HG03103 (cell line): ENCODE measurements around the gene IGF2BP1.
"Not testable (repeated sequence)": the region's sequence is repeated elsewhere in the genome, so short reads cannot be mapped to it uniquely, and the experiment has no call there.

Experiments
- ATAC-seq: cut with Tn5 transposase; IDR thresholded peaks from one replicate; pipeline ENCODE4 v1.9.1; 2021; ENCODE audit warnings: low read depth; ENCODE audit not compliant: unreplicated experiment

The IGF2BP1 gene

DNA sequence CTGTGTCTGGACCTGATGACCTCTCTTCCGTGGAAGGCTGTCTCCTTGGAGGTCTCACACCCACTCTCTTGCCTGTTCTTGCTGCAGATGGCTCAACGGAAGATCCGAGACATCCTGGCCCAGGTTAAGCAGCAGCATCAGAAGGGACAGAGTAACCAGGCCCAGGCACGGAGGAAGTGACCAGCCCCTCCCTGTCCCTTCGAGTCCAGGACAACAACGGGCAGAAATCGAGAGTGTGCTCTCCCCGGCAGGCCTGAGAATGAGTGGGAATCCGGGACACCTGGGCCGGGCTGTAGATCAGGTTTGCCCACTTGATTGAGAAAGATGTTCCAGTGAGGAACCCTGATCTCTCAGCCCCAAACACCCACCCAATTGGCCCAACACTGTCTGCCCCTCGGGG, 52.1 kb downstream of the IGF2BP1 start:
- no peak for ATAC-seq

DNA sequence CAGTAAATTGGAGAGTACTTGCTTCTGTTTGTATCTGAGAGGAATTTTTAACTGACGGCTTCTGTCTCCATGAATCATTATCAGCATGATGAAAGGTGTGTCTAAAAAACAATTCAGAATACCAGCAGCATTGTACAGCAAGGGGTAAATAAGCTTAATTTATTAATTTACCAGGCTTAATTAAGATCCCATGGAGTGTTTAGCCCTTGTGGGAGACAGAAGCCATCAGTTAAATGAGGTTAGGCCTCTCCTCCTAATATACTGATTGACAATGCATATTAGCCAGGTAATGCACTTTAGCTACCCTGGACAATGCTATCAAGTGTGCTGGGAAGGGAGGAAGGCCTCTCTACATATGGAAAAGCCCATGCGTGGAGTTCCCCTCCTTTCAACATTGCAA, 53.4 kb downstream of the IGF2BP1 start:
- no peak for ATAC-seq

DNA sequence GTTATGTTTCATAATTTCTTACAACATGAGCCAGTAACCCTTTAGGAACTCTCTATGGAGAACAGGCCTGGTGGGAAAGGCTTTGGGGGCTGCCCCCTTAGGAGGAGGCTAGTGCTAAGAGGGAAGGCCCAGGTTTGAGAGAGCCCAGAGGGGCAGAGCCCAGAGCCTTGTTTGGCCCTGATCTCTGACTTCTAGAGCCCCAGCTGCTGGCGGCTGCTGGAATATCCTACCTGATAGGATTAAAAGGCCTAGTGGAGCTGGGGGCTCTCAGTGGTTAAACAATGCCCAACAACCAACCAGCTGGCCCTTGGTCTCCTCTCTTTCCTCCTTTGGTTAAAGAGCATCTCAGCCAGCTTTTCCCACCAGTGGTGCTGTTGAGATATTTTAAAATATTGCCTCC, 54.1 kb downstream of the IGF2BP1 start:
- ATAC-seq: no peak

DNA sequence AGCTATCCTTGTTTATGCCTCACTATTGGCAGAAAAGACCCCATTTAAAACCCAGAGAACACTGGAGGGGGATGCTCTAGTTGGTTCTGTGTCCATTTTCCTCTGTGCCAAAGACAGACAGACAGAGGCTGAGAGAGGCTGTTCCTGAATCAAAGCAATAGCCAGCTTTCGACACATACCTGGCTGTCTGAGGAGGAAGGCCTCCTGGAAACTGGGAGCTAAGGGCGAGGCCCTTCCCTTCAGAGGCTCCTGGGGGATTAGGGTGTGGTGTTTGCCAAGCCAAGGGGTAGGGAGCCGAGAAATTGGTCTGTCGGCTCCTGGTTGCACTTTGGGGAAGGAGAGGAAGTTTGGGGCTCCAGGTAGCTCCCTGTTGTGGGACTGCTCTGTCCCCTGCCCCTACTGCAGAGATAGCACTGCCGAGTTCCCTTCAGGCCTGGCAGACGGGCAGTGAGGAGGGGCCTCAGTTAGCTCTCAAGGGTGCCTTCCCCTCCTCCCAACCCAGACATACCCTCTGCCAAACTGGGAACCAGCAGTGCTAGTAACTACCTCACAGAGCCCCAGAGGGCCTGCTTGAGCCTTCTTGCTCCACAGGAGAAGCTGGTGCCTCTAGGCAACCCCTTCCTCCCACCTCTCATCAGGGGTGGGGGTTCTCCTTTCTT, 56.1 kb downstream of the IGF2BP1 start:
- no peak for ATAC-seq

DNA sequence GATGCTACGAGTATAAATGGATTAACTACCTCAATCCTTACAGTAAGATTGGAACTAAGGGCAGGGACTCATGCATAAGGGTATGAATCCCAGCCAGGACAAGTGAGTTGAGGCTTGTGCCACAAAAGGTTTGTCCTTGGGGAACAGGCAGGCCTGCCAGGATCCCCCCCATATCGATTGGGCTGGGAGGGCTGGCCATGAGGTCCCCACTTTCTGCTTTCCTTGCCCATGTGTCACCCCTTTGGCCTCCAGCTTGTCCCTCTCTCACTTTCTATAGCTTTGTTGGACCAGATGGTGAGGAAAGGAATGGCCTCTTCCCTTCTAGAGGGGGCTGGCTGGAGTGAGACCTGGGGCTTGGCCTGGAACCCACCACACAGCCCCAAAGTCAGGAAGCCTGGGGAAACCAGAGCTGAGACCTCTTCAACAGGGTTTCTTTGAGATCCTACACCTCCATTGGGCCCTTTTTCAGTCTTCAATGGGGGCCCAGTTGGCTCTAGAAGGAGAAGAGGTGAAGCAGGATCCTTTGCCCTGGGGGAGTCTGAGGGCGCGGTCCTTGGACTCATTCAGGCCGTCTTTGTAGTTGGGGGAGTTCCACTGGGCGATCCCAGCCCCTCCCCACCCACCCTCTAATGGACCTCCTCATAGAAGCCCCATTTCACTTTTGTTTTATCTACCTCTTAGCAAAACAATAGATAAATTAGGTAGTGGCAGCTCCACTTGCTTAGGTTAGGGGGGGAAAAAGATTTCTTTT, 57.3 kb downstream of the IGF2BP1 start:
- no peak for ATAC-seq

DNA sequence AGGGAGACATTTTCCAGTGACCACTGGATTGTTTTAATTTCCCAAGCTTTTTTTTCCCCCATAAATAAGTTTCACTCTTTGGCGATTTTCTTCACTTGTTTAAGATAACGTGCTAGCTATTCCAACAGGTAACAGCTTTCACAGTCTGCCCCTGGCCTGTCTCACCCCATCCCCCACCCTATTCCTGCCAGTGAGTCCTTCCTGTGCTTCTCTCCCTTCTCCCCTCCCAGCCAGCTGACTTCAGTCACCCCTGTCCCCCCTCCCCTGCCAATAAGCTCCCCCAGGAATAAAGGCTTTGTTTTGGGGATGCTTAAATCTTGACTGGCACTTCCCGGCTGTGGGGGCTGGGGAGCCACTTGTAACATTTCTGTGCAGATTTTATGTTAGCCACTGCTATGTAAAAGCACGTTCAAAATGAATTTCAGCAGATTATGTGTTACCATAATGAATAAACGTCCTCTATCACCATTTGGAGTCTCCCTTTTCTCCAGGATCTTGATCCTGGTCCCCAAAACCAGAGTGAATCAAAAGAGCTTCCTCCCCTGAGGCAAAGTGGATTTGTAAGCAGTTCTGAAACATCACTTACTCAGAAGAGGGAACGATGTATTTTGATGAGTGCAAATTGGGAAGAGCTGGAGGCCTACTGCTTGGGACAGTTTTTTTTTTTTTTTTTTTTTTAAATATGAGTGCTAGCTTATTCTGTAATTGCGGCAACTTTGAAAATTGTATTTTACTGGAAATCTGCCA, 58.2 kb downstream of the IGF2BP1 start:
- no peak for ATAC-seq

DNA sequence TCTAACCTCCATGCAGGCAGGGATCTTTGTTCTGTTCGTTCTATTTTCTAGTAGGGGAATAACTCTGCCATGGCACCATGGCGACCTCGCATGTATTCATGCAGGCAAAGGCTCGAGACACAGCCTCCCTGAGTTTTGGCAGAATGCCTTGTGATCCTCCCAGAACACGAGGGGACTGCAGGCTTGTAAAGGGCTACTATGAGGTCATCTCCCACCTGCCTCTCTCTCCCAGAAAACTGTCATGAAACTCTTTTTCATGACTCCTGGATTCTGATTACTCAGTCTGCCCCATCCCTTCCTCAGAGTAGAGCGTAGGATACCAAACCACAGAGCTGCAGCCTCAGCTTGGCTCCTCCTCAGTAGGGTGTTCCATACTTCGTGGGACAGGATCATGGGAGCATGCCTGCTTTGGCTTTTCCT, 64.3 kb downstream of the IGF2BP1 start:
- ATAC-seq: no peak

DNA sequence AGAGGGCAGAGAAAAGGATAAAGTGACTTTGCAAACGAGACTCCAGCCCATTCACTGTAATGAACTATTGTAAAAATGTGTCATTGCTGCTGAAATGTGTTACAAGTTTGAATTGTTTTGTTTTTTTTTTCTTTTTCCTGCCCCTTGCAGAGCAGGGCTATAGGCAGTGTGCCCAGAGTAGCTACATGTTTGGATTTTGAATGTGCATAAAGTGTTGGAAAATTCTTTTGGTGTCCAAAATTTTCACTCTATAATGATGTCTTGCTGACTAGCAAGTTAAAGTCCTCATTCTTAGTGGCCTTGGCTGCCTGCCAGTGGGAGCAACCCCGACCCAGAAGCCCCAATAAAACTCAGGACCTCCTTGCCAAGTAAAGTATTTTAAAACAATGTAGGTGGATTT, 66.5 kb downstream of the IGF2BP1 start:
- ATAC-seq: no peak

DNA sequence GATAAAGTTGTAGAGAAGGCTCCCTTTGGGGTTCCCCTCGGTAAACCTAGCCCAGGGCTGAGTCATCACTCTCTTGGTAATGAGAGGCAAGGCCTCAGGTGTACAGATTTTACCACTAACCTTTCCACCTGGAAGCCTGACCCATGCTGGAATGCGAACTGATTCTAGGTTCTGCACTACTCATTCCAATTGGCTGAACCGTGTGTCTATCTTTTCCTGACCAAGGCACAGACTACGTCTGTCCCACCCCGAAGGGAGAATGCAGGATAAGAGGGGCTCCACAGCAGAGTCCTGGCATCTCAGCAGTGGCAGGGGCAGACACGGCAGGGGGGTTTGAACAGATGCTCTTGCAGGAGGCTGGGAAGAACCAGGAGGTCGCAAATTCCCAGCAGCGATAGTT, 70.0 kb downstream of the IGF2BP1 start:
- ATAC-seq: no peak

DNA sequence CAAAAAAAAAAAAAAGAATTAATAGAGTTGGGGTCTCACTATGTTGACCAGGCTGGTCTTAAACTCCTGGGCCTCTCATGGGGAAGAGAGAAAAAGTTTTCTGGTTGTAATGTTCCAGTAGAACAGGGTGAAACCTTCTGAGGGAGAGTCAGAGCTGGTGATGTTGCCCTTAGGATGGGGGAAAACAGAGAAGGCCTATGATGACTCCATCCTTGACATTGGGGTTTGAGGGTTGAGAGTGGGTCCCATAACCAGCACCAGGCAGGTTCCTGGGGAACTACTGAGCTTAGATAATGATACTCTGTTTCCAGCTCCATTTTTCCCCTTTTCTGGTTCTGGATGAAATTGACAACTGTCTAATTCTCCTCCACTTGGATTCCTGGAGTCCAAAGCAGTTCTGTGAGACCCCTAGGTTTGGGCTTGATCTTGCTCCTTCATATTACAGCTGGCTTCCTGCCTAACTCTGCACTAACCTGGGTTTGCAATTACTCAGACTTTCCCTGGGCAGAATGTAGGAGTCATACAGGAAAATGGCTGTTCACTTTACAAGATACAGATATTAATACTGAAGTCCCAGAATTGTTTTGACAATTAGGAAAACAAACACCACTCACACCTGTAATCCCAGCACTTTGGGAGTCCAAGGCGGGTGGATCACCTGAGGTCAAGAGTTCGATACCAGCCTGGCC, 72.5 kb downstream of the IGF2BP1 start:
- no peak for ATAC-seq

DNA sequence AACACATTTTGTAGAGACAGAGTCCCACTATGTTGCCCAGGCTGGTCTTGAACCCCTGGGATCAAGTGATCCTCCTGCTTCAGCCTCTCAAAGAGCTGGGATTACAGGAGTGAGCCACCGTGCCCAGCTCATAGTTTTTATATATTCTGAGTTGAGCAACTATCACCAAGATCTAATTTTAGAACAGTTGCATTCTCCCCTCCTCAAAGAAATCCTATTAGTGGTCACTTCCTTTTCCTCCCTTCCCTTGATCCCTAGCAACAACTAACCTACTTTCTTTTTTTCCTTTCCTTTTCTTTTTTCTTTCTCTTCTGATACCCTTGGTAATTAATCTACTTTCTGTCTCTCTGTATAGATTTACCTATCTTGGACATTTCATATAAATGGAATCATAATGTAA, 73.9 kb downstream of the IGF2BP1 start:
- no peak for ATAC-seq

DNA sequence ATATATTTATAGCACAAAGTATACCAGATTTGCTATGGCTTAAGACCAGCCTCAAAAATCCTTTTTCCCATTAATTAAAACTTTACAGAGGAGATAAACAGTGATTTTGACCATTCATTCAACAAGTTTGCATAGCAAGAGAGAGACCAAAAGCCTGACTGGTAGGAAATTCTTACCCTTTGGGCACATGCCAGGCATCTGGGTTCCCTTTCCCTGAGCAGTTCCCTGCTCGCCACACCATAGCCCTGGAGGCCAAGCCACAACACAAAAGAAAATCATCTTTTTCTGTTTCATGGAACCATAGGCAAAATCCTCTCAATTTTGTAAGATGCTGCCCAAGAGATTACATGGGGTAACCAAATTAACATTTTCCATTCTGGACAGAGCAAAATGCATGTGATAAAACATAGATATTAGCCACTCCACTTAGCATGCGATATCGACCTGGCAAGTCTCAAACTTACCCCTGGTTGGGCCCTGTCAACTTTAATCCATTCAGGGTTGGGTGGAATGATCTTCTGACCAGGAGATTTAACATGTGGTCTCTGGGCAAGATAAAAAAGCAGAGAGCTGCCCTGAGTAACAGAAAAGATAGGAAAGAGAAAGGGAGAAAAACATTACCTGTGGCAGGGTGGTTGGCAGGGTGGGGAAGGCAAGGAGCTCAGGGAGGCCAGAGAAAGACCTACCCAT, 77.8 kb downstream of the IGF2BP1 start:
- no peak for ATAC-seq

DNA sequence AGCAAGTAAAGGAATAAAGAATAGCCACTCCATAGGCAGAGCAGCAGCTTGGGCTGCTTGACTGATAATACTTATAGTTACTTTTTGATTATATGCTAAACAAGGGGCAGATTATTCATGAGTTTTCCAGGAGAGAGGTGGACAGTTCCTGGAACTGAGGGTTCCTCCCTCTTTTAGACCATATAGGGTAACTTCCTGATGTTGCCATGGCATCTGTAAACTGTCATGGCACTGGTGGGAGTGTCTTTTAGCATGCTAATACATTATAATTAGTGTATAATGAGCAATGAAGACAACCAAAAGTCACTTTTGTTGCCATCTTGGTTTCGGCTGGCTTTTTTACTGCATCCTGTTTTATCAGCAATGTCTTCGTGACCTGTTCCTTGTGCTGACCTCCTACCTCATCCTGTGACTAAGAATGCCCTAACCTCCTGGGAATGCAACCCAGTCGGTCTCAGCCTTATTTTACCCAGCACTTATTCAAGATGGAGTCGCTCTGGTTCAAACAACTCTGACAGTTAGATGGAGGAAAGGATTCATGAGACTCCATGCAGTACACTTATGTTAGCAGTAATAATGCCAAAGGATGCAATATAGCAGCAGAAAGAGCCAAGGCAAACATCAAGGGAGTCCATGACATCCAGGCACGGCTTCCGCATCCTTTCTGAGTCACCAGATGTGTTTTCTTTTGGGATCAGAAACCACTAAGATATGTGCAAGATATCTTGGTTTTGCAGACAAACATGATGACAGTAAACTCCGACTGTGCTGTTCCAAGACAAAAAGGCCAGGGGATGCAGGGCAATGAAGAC, 79.6 kb downstream of the IGF2BP1 start:
- no peak for ATAC-seq

DNA sequence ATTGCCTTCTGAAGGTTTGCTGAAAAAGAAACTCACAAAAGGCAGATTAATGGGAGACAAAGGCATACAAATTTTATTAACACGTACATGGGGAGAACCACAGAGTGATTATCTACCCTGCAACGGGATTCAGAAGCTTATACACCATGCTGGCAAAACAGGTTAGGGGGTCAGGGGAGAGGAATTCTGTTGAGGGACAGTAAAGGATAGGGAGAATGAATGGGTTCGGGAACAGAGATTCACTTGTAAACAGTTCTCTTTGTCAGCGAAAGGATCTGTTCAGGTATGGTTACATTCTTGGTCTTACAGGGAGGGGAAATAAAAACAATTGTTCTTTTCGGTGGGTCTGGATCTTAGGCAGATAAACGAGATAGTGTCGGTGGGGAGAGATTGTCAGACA, 81.1 kb downstream of the IGF2BP1 start:
- ATAC-seq: no peak

DNA sequence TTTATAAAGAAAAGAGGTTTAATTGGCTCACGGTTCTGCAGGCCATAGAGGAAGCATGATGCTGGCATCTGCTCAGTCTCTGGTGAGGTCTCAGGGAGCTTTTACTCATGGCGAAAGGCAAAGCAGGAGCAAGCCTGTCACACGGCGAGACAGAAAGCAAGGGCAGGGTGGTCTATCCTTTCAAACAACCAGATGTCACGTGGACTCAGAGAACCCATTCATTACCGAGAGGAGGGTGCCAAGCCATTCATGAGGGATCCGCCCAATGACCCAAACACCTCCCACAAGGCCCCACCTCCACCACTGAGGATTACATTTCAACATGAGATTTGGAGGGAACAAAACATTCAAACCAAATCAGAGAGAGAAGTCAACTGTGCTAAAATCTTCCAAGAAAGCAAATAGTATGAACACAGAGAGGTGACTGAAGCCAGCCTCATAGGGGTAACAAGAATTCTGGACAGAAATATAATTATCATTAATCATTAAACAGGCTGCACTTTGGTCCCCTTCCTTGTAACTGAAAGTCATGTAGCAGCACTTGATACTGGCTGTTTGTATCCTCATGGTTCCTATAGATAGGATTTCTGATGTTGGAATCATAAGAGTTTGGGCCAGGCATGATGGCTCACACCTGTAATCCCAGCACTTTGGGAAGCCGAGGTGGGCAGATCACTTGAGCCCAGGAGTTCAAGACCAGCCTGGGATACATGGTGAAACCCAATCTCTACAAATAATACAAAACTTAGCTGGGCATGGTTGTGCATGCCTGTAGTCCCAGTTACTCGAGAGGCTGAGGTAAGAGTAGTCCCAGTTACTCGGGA, 82.9 kb downstream of the IGF2BP1 start:
- no peak for ATAC-seq

DNA sequence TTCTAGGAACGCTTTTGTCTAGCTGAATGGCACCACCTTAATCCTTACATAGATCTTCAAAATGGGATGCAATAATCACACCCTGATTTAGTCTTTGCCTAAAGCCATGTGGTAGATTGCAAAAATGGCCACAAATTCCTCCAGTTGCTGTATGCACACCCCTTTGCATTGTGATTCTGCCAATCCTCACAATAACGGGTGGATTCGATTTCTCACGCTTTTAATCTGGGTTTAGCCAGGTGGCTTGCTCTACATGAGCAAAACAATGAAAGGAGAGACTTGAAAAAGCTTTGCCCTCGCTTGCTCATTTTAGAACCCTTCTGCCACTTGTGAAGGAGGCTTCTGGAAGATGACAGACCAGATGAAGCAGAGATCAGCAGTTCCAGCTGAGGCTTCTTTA, 85.0 kb downstream of the IGF2BP1 start:
- ATAC-seq: no peak

DNA sequence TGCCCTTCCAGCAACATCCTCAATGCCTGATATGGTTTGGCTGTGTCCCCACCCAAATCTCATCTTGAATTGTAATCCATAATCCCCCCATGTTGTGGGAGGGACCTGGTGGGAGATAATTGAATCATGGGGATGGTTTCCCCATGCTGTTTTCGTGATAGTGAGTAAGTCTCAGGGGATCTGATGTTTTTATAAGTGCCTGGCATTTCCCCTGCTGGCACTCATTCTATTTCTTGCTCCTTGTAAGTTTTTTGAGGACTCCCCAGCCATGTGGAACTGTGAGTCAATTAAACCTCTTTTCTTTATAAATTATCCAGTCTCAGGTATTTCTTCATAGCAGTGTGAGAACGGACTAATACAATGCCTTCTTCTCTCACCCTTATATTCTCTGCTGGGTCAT, 87.9 kb downstream of the IGF2BP1 start:
- ATAC-seq: not testable (repeated sequence)

DNA sequence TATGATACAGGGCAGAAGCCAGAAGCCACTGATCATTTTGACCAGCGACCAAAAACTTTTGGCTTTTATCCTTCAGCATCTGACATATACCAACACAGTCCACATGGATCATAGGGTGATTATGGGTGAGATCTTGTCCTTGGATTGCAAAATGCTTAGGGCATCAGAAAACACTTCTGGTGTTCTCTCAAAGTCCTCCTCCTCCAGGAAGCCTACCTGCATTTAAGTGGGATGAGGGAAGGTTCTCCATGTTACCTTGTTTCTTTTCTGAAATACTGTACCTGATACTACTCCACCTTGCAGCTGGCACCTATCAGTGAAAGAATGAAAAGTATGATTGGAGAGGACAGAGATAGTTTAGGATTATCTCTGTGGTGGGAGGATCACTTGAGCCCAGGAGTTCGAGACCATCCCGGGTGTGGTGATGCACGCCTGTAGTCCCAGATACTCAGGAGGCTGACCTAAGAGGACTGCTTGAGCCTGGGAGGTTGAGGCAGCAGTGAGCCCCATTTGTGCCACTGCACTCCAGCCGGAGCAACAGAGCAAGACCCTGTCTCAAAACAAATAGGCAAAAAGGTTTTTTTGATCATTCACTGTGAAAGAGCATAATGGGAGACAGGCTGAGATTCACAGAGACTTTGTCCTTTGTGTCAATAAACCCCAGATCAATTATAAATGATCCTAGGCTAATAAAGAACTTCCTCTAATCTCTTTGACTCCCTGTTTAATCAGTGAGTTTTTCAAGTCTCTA, 88.6 kb downstream of the IGF2BP1 start:
- no peak for ATAC-seq
